NT2/D1 (cell line): ENCODE results near the gene AKR1C1.

ENCODE experiments used
- SUZ12 ChIP-seq: IDR thresholded peaks from 2 replicates; pipeline ENCODE4 v1.6.1; 2011; ENCODE audit not compliant: insufficient read length, insufficient read depth; ENCODE audit errors: extremely low read depth
- YY1 ChIP-seq: IDR thresholded peaks from 2 replicates; pipeline ENCODE4 v1.6.1; 2011; ENCODE audit not compliant: insufficient read length, insufficient read depth
- ZNF274 ChIP-seq: IDR thresholded peaks from 2 replicates; pipeline ENCODE4 v1.6.1; 2011; ENCODE audit warnings: mild to moderate bottlenecking, low read depth, low read length

- TF ChIP-seq SUZ12 = no peak
- no peak for TF ChIP-seq ZNF274
- TF ChIP-seq YY1 = no peak
Measured at GRCh38 chr10:5018134-5018533, 54.9 kb downstream of the AKR1C1 start.
